ENCODE measurements around the gene DGKH.
"Not testable (repeated sequence)": the region's sequence is repeated elsewhere in the genome, so short reads cannot be mapped to it uniquely, and the experiment has no call there.

DGKH gene

DNA sequence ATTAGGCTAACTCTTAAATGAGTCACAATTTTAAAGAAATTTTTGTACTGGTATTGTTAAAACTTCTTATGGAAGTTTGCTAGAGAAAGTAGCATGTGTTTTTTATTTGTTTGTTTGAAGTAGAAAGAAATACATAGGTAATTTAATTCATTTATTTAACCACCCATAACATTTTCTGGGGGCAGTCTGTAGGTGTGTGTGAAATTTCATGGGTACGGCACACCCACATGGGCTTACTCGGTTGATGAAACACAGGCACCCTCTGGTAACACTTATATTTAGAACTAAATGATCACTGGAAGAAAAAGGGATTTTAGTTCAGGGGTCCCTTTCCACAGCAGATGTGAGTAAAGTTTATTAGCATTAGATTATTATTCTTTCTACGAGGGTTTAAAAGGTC, 88.1 kb downstream of the DGKH start:
- in situ Hi-C loops (cut with HindIII; ENCODE audit: low pct_ligation_motif_present, low pct_unique_long_range_greater_than_20kb, low sequenced_read_pairs) = no loop called here
- no peak for DNase-seq

GRCh38 chr13:42137856-42138537, 89.5 kb downstream of the DGKH start:
- DNase-seq = no peak
- in situ Hi-C loops (cut with HindIII; ENCODE audit: low pct_ligation_motif_present, low pct_unique_long_range_greater_than_20kb, low sequenced_read_pairs) = no loop called here

DNA sequence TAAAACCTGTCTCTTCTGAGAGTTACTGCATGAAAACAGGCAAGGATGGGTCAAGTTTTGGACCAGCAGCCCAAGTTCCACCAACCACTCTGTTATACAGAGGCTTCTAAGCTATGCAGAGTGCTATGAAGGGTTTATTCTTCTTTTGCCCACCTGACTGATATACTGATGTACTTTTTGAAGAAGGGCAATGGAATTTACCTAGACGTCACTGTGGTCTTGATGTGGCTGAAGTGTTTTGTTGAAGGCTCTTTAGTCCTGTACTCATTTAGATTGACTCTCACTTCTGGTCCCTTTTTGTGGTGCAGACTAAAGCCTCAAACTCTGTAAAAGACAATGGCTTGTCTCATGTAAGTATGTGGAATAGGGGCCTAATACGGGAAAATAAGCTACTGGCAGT, 92.0 kb downstream of the DGKH start:
- DNase-seq = no peak
- in situ Hi-C loops (cut with HindIII; ENCODE audit: low pct_ligation_motif_present, low pct_unique_long_range_greater_than_20kb, low sequenced_read_pairs) = no loop called here

DNA sequence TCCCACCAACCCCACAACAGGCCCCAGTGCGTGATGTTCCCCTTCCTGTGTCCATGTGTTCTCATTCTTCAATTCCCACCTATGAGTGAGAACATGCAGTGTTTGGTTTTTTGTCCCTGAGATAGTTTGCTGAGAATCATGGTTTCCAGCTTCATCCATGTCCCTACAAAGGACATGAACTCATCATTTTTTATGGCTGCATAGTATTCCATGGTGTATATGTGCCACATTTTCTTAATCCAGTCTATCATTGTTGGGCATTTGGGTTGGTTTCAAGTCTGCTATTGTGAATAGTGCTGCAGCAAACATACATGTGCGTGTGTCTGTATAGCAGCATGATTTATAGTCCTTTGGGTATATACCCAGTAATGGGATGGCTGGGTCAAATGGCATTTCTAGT, 92.6 kb downstream of the DGKH start:
- in situ Hi-C loops (cut with HindIII; ENCODE audit: low pct_ligation_motif_present, low pct_unique_long_range_greater_than_20kb, low sequenced_read_pairs); DNase-seq: not testable (repeated sequence)

- no peak for DNase-seq
- in situ Hi-C loops (cut with HindIII; ENCODE audit: low pct_ligation_motif_present, low pct_unique_long_range_greater_than_20kb, low sequenced_read_pairs) = no loop called here
These were observed 97.9 kb downstream of the DGKH start for GRCh38 chr13:42146359-42146758.

- in situ Hi-C loops (cut with HindIII; ENCODE audit: low pct_ligation_motif_present, low pct_unique_long_range_greater_than_20kb, low sequenced_read_pairs) = no loop called here
- no peak for DNase-seq
These were observed 100.1 kb downstream of the DGKH start for GRCh38 chr13:42148538-42148937.

GRCh38 chr13:42149136-42149535, 100.7 kb downstream of the DGKH start:
- DNase-seq = no peak
- in situ Hi-C loops (cut with HindIII; ENCODE audit: low pct_ligation_motif_present, low pct_unique_long_range_greater_than_20kb, low sequenced_read_pairs) = no loop called here

DNA sequence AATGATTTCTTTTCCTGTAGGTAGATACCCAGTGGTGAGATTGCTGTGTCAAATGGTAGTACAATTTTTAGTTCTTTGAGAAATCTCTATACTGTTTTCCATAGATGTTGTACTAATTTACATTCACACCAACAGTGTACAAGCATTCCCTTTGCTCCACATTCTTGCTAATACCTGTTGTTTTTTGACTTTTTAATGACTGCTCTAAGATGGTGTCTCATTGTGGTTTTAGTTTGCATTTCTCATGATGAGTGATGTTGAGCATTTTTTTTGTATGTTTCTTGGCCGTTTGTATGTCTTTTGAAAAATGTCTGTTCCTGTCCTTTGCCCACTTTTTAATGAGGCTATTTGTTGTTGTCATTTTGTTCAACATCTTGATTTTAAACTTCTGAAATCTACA, 103.3 kb downstream of the DGKH start:
- no peak for DNase-seq
- in situ Hi-C loops (cut with HindIII; ENCODE audit: low pct_ligation_motif_present, low pct_unique_long_range_greater_than_20kb, low sequenced_read_pairs) = no loop called here

GRCh38 chr13:42152495-42152894, 104.0 kb downstream of the DGKH start:
- in situ Hi-C loops (cut with HindIII; ENCODE audit: low pct_ligation_motif_present, low pct_unique_long_range_greater_than_20kb, low sequenced_read_pairs) = no loop called here
- DNase-seq = no peak

DNA sequence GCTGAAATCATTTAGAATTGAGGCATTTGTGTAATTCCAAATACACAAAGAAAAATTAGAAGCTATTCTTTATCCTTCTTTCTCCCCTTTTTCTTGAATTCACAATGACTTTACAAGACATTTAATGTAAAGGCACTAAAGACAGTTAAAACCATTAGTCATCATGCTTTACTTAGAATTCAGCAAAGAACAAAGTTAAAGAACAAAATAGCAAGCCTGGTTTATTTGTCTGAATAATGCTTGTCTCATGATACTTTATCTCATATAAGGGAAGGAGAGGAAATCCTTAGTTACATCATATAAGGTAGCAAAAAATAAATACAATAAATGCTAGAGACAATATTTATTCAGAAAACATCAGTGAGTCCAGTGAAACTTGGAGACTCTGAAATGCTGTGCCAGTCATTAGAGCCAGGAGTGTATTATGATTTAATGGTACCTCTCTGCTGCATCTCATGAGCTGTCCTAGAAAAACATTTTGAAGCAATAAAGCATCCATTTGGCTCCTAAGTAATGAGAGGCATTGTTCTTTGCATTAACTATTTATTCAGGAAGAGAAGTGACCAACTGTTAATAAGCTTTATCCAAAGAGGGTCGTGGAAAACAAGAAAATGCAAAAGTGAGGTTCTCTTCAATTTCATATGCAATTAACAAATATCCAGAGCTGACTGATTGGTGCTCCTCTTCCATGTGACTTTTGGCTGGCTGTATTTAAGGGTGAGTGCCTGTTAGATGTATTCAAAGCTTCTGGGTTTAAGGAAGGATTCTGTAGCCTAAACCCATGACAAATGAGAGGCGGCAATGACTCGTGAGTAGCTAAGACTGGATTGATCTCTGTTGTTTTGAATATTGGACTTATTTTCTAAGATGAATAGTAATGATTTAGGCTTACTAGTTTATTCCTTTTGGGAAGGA, 105.0 kb downstream of the DGKH start:
- DNase-seq = no peak

GRCh38 chr13:42155251-42155650, 106.8 kb downstream of the DGKH start:
- in situ Hi-C loops (cut with HindIII; ENCODE audit: low pct_ligation_motif_present, low pct_unique_long_range_greater_than_20kb, low sequenced_read_pairs) = no loop called here
- no peak for DNase-seq

More for the DNA sequence above, 105.0 kb downstream of the DGKH start:
- in situ Hi-C loops (cut with HindIII; ENCODE audit: low pct_ligation_motif_present, low pct_unique_long_range_greater_than_20kb, low sequenced_read_pairs) = no loop called here

GRCh38 chr13:42163338-42163737, 114.9 kb downstream of the DGKH start:
- in situ Hi-C loops (cut with HindIII; ENCODE audit: low pct_ligation_motif_present, low pct_unique_long_range_greater_than_20kb, low sequenced_read_pairs) = not testable (repeated sequence)

DNA sequence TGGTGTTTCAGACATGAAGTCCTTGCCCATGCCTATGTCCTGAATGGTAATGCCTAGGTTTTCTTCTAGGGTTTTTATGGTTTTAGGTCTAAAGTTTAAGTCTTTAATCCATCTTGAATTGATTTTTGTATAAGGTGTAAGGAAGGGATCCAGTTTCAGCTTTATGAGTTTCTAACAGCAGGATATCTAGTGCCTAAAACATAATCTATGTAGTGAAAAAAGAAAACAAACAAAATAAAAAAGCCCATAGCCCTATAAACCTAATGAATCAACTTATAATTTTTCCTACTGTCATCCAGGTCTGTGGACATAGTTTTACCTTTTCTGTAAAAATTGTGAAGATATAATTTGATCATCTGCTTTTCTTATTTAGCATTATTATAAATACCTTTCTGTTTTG, 115.5 kb downstream of the DGKH start:
- in situ Hi-C loops (cut with HindIII; ENCODE audit: low pct_ligation_motif_present, low pct_unique_long_range_greater_than_20kb, low sequenced_read_pairs); DNase-seq: not testable (repeated sequence)

More at GRCh38 chr13:42163338-42163737, 114.9 kb downstream of the DGKH start:
- DNase-seq = not testable (repeated sequence)

DNA sequence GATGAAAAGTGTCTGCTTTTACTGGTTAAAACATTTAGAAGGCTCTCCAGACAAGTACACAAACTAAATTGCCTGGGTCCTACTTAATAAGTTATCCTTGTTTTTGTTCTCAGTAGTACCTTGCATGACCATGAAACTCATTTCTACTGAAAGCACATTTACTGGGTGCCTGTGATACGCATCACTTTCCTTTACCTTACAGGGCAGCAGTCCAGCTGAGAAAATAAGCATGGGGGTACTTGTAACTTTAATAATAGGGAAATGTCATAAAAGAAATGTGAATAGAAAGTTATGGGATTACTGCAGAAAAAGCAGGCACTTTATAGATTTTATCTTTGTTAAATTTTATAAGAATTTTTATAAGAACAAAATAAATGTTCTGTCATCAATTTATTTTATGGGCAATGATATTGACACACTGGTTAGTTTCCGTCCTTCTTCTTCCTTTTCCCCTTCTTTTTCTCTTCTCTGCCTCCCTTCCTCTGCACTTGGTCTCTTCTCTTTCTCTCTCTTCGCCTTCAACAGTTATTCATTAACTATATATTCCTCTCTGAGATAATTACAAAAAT, 116.2 kb downstream of the DGKH start:
- in situ Hi-C loops (cut with HindIII; ENCODE audit: low pct_ligation_motif_present, low pct_unique_long_range_greater_than_20kb, low sequenced_read_pairs) = no loop called here
- no peak for DNase-seq

- DNase-seq = no peak
- in situ Hi-C loops (cut with HindIII; ENCODE audit: low pct_ligation_motif_present, low pct_unique_long_range_greater_than_20kb, low sequenced_read_pairs) = no loop called here
These were observed 120.0 kb downstream of the DGKH start for GRCh38 chr13:42168496-42168895.

DNA sequence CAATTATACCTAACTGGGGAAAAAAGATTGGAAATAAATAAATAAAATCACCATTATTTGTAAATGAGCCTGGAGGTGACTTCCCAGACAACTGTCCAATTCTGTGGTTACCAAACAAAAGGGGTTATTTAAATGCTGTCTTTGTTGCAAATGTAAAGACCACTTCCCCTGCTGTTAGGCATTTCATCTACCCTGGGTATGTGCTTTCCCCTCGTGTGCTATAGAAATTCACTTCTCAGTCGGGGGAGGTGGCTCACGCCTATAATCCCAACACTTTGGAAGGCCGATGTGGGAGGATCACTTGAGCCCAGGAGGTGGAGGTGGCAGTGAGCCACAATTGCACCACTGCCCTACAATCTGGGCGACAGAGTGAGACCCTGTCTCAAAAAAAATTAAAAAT, 121.6 kb downstream of the DGKH start:
- DNase-seq = no peak
- in situ Hi-C loops (cut with HindIII; ENCODE audit: low pct_ligation_motif_present, low pct_unique_long_range_greater_than_20kb, low sequenced_read_pairs) = no loop called here

GRCh38 chr13:42173789-42174343, 125.4 kb downstream of the DGKH start:
- DNase-seq = no peak
- in situ Hi-C loops (cut with HindIII; ENCODE audit: low pct_ligation_motif_present, low pct_unique_long_range_greater_than_20kb, low sequenced_read_pairs) = no loop called here

GRCh38 chr13:42174344-42175162, 126.1 kb downstream of the DGKH start:
- in situ Hi-C loops (cut with HindIII; ENCODE audit: low pct_ligation_motif_present, low pct_unique_long_range_greater_than_20kb, low sequenced_read_pairs) = no loop called here
- DNase-seq = no peak
